NCI-H1417 (cell line): Measurements from ENCODE around the gene SUFU.

Experiments used
- DNase-seq, 3 experiments: peaks; one replicate each; lab custom pipeline; 2025; lab: John Stamatoyannopoulos, UW

Gene SUFU

GRCh38 chr10:102550636-102551210 lies 47.0 kb downstream of the SUFU start:
- no peak for DNase-seq

- DNase-seq: no peak
Measured at GRCh38 chr10:102552533-102552932, 48.8 kb downstream of the SUFU start.

- no peak for DNase-seq
Measured at GRCh38 chr10:102553771-102554170, 50.0 kb downstream of the SUFU start.

GRCh38 chr10:102554531-102554930 lies 50.8 kb downstream of the SUFU start:
- DNase-seq: no peak

DNA sequence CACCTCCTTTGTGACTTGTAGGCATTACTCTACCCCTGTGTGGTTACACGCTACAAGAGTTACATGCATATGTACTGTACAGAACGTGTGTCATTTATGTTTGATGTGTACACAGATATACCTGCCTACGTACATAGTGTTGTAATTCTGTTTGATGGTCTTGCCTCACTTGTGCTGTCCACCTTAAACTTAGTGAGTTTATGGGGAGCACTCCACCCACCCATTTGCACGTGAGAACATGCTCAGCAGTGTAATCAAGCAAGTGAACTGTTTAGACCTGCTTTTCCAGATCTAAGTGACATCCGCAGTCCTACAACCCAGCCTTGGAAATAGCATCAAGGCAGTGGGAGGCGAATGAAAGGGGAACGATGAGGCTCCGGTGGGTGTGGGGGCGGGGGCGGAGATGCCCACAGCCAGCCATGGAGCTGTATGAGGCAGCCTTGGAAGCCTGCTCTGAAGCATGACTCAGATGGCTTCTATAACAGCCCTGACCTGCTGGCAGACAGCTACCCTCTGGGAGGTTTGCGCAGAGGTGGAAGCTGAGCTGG lies 52.1 kb downstream of the SUFU start:
- DNase-seq: no peak

- no peak for DNase-seq
Measured at GRCh38 chr10:102557569-102557968, 53.8 kb downstream of the SUFU start.

DNA sequence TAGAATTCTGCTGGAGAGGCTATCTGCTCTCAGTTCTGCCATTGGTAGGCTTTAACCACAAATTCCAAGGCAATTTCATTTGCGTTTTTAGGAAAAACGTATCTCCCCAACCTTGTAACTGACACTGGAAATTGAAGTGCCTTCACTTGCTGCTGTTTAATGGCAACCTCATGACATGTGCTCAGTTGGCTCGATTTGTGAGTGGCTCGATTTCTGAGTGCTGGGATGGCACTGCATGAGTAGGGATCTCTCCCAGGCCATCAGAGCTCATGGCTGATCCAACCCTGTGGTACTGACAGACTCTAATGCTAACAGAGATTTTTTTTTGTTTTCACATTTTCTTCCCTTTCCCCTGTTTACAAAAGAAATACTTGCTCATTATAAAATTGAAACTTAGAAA lies 56.0 kb downstream of the SUFU start:
- no peak for DNase-seq

DNA sequence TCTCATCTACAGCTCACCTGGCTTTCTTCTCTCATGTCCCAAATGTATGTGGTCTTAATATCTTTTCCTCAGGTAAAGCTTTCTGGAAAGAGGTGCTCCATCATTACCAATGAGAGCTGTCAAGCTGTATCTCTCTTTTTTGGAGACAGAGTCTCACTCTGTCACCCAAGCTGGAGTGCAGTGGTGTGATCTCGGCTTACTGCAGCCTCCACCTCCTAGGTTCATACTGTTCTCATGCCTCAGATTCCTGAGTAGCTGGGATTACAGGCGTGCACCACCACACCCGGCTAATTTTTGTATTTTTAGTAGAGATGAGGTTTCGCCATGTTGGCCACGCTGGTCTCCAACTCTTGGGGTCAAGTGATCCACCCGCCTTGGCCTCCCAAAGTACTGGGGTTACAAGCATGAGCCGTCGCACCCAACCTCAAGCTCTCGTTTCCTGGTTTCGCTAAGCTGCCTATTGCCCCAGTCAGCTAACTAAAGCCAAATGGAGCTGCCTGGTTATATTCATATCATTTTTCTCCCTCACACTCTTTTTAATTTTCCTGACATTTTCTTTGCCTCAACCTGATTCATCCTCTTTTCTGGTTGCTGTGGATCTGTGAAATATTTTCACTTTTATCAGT lies 60.5 kb downstream of the SUFU start:
- DNase-seq: no peak

- DNase-seq: no peak
Measured at GRCh38 chr10:102565793-102566192, 62.0 kb downstream of the SUFU start.

DNA sequence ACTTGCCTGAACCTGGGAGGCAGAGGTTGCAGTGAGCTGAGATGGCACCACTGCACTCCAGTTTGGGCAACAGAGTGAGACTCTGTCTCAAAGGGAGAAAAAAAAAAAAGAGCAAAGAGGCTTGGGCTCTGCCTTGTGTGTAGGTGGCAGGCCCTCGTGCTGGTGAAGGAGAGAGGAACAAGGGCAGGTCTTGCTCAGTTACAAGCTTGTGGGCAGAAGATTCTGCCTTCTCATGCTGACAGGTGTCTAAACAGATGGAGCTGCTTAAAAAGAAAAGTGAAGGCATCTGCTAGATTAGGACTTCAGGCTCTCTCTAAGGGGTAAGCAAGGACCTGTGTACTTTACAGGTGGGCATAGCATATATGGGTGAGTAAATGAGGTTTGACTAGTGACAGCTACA lies 75.0 kb downstream of the SUFU start:
- DNase-seq: no peak

GRCh38 chr10:102579328-102579727 lies 75.6 kb downstream of the SUFU start:
- DNase-seq: peak in 2 of 3 experiments; percentile 9 to 14

DNA sequence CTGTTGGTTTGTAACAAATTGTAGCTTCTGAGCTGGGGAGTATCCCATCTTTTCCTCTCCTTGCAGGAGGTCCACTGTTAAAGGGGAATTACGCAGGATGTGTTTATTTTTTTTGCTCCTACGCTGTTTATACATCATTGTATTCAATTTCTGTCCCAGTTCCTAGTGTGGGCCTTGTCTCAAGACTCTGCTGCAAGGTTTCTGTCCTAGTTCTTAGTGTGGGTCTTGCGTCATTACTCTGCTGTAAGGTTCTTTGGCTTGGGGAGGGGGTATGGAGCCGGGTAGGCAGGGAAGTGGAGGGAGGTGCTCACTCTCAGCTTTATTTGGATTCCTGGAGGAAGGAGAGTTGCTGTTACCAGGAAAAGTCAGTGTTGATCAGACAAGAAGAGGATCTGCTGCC lies 76.5 kb downstream of the SUFU start:
- no peak for DNase-seq

GRCh38 chr10:102581401-102581800 lies 77.6 kb downstream of the SUFU start:
- DNase-seq: no peak

DNA sequence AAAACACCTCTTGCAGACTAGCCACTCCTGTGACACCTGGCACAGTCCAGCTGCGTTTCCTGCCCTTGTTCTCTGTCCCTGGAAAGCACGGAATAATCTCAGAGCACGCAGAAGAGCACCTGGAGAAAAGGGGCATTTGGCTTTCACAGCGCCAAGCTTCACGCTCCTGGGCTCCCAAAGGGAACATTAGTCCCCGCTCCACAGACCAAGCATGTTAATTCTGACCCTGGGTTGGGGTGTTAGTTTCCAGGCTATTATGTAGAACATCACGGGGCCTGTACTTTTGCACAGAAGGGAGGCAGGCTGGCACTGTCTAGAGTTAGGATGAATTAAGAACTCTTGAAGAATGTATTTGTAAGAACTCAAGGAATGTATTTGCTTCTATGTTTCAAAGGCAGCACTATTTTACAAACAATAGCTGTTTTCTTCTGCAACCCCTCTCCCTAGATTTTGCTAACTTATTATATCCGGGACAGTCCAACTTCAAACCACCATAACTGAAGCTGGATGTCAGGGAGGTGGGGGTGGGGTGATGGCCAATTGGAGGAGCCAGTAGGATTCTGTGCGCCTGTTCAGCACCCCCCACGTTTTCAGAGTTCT lies 78.3 kb downstream of the SUFU start:
- peak; percentile 7 to 41 (median 8) for DNase-seq

GRCh38 chr10:102583435-102584417 lies 80.0 kb downstream of the SUFU start:
- DNase-seq: peak; percentile 53 to 82 (median 78)

DNA sequence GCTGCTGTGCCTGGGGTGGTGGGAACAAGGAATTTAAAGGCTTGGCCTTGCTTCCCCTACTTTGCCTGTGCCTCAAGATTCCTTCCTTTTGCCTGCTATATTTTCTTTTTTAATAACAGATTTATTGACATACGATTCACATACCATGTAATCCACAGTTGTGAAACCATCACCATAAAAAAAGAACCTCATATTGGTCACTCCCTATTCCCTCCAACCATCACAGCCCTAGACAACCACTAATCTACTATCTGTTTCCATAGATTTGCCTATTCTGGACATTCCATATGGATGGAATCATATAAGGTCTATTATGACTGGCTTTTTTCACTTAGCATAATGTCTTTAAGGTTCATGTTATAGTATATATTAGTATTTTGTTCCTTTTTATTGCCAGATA lies 81.3 kb downstream of the SUFU start:
- DNase-seq: no peak

DNA sequence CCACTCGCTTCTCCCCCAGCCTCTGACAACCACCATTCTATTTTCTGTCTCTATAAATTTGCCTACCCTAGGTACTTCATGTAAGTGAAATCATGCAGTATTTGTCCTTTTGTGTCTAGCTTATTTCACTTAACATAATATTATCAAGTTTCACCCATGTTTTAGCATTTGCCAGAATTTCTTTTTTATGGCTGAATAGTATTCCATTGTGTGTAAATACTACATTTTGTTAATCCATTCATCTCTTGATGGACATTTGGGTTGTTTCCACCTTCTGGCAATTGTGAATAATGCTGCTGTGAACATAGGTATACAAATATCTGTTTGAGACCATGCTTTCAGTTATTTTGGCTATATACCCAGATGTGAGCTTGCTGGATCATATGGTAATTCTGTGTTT lies 83.1 kb downstream of the SUFU start:
- DNase-seq: no peak

- no peak for DNase-seq
Measured at GRCh38 chr10:102588875-102589274, 85.1 kb downstream of the SUFU start.

DNA sequence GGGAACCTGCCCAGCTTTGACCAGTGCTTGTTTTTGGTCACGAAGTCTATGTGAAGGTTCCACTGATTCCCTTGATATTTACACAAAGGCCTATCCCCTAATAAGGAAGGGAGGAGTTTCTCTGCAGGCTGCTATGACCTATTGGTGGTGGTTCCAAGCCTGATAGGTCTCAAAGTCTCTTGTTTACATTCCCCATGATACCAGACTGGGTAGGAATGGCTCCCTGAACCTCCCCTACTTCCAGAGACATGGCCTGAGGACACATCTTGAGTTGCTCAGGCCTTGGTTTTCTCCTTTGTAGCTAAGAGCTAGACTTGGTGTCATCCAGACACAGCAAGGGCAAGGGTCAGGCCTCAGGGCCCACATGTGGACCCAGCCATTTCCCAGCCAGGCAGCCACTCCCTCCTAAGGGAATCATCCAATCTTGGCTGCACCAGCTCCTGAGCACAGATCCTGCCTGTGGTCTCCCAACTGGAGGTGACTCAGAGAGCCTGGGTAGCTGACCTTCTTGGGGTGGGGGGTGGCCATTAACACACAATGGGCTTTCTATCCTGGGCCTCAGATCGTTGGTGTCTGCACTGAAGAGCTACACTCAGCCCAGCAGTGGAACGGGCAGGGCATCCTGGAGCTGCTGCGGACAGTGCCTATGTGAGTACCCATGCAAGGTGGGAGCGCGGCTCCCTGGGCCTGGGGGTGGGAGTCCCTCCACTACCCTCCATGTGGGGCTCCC lies 89.5 kb downstream of the SUFU start:
- DNase-seq: no peak

DNA sequence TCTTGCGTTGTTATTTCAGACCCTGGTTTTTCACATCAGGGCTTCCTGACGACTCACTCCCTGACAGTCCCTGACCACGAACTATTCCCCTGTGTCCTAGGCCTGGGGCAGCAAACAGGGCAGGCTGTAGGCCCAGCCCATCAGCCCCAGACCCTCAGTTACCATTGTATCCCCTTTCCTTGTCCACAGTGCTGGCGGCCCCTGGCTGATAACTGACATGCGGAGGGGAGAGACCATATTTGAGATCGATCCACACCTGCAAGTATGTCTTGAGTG lies 90.0 kb downstream of the SUFU start:
- no peak for DNase-seq

DNA sequence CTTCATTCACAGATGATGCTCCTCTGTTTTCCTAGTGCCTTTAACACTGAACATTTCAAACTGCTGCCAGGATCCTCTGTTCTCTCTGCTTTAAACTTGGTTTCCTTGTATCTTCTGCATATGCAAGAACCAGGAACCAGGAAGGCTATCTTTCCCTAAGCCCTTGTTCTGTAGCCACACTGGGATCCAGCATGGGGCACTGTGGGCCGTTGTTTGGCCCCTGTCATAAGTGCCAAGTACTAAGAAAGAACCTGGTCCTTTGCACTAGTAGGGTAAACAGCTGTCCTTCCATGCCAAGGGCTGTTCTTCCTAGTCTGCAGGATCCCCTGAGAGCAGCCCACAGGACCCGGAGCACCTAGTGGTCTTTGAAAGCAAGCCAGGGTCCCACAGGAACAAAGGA lies 91.5 kb downstream of the SUFU start:
- DNase-seq: no peak

- no peak for DNase-seq
Measured at GRCh38 chr10:102595897-102596296, 92.1 kb downstream of the SUFU start.
